SU-DHL-6 (cell line): Measurements from ENCODE around the gene SLC38A11.

Experiments used
- EZH2phosphoT487 ChIP-seq: fragments of 200-600 bp; sonication (generic), shearing (Covaris generic); conservative IDR thresholded peaks from 2 replicates; pipeline ENCODE4 v1.6.1; 2018; ENCODE audit warnings: mild to moderate bottlenecking, antibody characterized with exemption, low read length, moderate library complexity, mixed read lengths
- TF ChIP-seq, protein P1 (sequence below): fragments of 200-600 bp; sonication (generic); IDR thresholded peaks from one replicate; pipeline ENCODE4 v1.5.1; 2017; ENCODE audit warnings: antibody characterized with exemption, mild to moderate bottlenecking, low read length, moderate library complexity; ENCODE audit not compliant: insufficient read depth, poor library complexity, severe bottlenecking

DNA sequence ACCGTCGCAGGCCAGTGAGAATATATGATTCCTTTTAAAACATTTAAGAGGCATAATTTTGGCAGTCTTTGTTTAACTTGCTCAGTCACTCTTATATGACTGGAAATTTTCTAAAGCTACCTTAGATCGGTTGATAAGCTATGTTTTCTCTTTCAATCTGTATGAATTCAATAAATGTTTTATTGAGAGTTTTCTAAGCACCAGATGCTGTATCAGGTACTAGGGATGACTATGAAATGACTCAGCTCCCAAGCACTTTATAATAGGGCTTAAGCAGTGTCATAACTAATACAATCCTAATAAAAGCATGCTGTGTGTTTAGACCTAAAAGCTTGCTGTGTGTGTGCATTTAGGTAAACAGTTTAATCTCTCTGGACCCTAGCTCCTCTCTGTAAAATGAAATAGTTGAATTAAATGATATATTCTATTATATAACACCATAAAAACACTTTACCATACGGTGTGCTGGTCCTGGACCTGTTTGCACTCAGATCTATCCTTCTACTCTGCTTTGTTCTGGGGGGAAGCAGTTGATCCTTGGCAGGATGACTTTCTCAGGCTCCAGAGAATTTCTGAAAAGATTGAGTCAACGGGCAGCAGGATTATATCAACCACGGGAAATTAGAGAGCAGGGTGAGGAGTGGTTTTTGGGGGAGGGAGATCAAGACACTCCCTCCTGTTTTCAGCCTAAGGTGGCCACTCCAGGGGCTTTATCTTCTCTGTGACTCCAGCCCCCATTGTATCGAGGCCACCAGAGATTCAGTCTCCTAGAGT lies 26.1 kb upstream of the SLC38A11 start:
- TF ChIP-seq, protein P1, sequence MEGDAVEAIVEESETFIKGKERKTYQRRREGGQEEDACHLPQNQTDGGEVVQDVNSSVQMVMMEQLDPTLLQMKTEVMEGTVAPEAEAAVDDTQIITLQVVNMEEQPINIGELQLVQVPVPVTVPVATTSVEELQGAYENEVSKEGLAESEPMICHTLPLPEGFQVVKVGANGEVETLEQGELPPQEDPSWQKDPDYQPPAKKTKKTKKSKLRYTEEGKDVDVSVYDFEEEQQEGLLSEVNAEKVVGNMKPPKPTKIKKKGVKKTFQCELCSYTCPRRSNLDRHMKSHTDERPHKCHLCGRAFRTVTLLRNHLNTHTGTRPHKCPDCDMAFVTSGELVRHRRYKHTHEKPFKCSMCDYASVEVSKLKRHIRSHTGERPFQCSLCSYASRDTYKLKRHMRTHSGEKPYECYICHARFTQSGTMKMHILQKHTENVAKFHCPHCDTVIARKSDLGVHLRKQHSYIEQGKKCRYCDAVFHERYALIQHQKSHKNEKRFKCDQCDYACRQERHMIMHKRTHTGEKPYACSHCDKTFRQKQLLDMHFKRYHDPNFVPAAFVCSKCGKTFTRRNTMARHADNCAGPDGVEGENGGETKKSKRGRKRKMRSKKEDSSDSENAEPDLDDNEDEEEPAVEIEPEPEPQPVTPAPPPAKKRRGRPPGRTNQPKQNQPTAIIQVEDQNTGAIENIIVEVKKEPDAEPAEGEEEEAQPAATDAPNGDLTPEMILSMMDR = no peak
- TF ChIP-seq EZH2phosphoT487 = no peak
